SK-N-SH treated with all-trans-retinoic acid at 6 μM for 48 hours (cell line): Measurements from ENCODE around the gene HIVEP2.

Experiments used
- ATAC-seq: fragments of 200-7000 bp; cut with Tn5 transposase; 3 replicates; pipeline ENCODE4 v1.9.1; 2020; ENCODE audit warnings: mild to moderate bottlenecking, moderate library complexity
- ARNTL ChIP-seq: fragments of 450-650 bp; formaldehyde crosslinking; IDR thresholded peaks from 2 replicates; pipeline ENCODE4 v1.5.0; 2020; ENCODE audit warnings: low read depth, mild to moderate bottlenecking, moderate library complexity, borderline replicate concordance
- BACH2 ChIP-seq: fragments of 250-450 bp; sonication (Bioruptor Pico); IDR thresholded peaks from 2 replicates; pipeline ENCODE4 v1.9.0; 2021; ENCODE audit warnings: mild to moderate bottlenecking, borderline replicate concordance
- CSDC2 ChIP-seq: fragments of 250-450 bp; sonication (Bioruptor Pico); IDR thresholded peaks from 2 replicates; pipeline ENCODE4 v1.5.0; 2020; ENCODE audit warnings: mild to moderate bottlenecking, moderate library complexity
- ESRRG ChIP-seq: fragments of 250-450 bp; sonication (Bioruptor Pico); IDR thresholded peaks from 2 replicates; pipeline ENCODE4 v1.6.1; 2021; ENCODE audit warnings: mild to moderate bottlenecking
- GLIS3 ChIP-seq: fragments of 250-450 bp; sonication (Bioruptor Pico); IDR thresholded peaks from 2 replicates; pipeline ENCODE4 v1.5.0; 2020; ENCODE audit warnings: mild to moderate bottlenecking, moderate library complexity
- ISL1 ChIP-seq: fragments of 250-450 bp; sonication (Bioruptor Pico); IDR thresholded peaks from 2 replicates; pipeline ENCODE4 v2.1.2; 2022; ENCODE audit warnings: mild to moderate bottlenecking, moderate library complexity
- OSR1 ChIP-seq: fragments of 250-450 bp; sonication (Bioruptor Pico); IDR thresholded peaks from 2 replicates; pipeline ENCODE4 v1.8.0; 2022; ENCODE audit warnings: moderate library complexity, mild to moderate bottlenecking, inconsistent platforms
- PPARA ChIP-seq: fragments of 250-450 bp; sonication (Bioruptor Pico); IDR thresholded peaks from 2 replicates; pipeline ENCODE4 v1.5.0; 2020; ENCODE audit warnings: mild to moderate bottlenecking, borderline replicate concordance
- RARB ChIP-seq: fragments of 250-450 bp; sonication (Bioruptor Pico); IDR thresholded peaks from 2 replicates; pipeline ENCODE4 v1.8.0; 2021; ENCODE audit warnings: mild to moderate bottlenecking, moderate library complexity
- SNAI2 ChIP-seq: fragments of 250-450 bp; sonication (Bioruptor Pico); IDR thresholded peaks from 2 replicates; pipeline ENCODE4 v1.5.0; 2020; ENCODE audit warnings: mild to moderate bottlenecking, moderate library complexity
- TCF4 ChIP-seq: fragments of 250-450 bp; sonication (Bioruptor Pico); IDR thresholded peaks from 2 replicates; pipeline ENCODE4 v1.8.0; 2021; ENCODE audit warnings: mild to moderate bottlenecking, moderate library complexity, borderline replicate concordance
- TOX ChIP-seq: fragments of 250-450 bp; sonication (Bioruptor Pico); IDR thresholded peaks from 2 replicates; pipeline ENCODE4 v1.8.0; 2021; ENCODE audit warnings: mild to moderate bottlenecking, moderate library complexity, borderline replicate concordance
- ZFP3 ChIP-seq: fragments of 250-450 bp; sonication (Bioruptor Pico); IDR thresholded peaks from 2 replicates; pipeline ENCODE4 v1.5.0; 2020; ENCODE audit warnings: mild to moderate bottlenecking, moderate library complexity
- ZFP30 ChIP-seq: fragments of 450-650 bp; formaldehyde crosslinking; IDR thresholded peaks from 2 replicates; pipeline ENCODE4 v1.5.0; 2022; ENCODE audit warnings: mild to moderate bottlenecking, moderate library complexity
- ZNF565 ChIP-seq: fragments of 450-650 bp; formaldehyde crosslinking; conservative IDR thresholded peaks from 2 replicates; pipeline ENCODE4 v1.5.0; 2020; ENCODE audit warnings: low read depth, mild to moderate bottlenecking, moderate library complexity
- ZNF70 ChIP-seq: fragments of 450-650 bp; formaldehyde crosslinking; IDR thresholded peaks from 2 replicates; pipeline ENCODE4 v1.5.0; 2020; ENCODE audit warnings: mild to moderate bottlenecking, moderate library complexity
- ZNF8 ChIP-seq: fragments of 450-650 bp; formaldehyde crosslinking; IDR thresholded peaks from 2 replicates; pipeline ENCODE4 v1.5.0; 2020; ENCODE audit warnings: mild to moderate bottlenecking, moderate library complexity
- TF ChIP-seq, protein P1 (sequence below): fragments of 250-450 bp; sonication (Bioruptor Pico); IDR thresholded peaks from 2 replicates; pipeline ENCODE4 v1.8.0; 2020; ENCODE audit warnings: mild to moderate bottlenecking, moderate library complexity, borderline replicate concordance
- TF ChIP-seq, protein P2 (sequence below): fragments of 250-450 bp; sonication (Bioruptor Pico); IDR thresholded peaks from 2 replicates; pipeline ENCODE4 v1.5.1; 2021; ENCODE audit warnings: mild to moderate bottlenecking, moderate library complexity
- TF ChIP-seq, protein P3 (sequence below): fragments of 250-450 bp; sonication (Bioruptor Pico); IDR thresholded peaks from 2 replicates; pipeline ENCODE4 v1.8.0; 2021; ENCODE audit warnings: low read depth, mild to moderate bottlenecking, moderate library complexity, borderline replicate concordance
- TF ChIP-seq, protein P4 (sequence below): fragments of 250-450 bp; sonication (Bioruptor Pico); IDR thresholded peaks from 2 replicates; pipeline ENCODE4 v1.5.0; 2020; ENCODE audit warnings: mild to moderate bottlenecking, moderate library complexity

HIVEP2 gene

DNA sequence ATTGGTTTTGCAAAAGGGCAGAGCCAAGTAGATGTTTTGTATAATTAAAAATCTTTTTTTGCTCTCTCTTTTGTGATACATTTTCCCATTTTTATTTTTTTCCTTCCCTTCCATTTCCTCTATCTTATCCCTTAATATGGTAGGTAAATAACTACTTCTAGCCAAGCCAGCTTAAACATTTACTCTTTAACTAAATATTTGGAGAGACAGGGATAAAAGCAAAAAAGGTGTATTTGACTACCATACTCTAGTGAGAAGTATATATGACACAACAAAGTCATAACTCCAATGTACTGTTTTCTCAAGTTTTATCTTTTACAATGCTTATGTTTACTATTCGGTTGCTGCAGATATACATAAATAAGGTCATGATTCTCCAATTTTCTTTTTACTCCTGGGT lies 154.7 kb downstream of the HIVEP2 start:
- TF ChIP-seq SNAI2 (CRISPR knock-in tag) = no peak
- TF ChIP-seq ESRRG (CRISPR knock-in tag) = no peak
- TF ChIP-seq GLIS3 (CRISPR knock-in tag) = no peak
- no peak for TF ChIP-seq ISL1 (CRISPR knock-in tag)

DNA sequence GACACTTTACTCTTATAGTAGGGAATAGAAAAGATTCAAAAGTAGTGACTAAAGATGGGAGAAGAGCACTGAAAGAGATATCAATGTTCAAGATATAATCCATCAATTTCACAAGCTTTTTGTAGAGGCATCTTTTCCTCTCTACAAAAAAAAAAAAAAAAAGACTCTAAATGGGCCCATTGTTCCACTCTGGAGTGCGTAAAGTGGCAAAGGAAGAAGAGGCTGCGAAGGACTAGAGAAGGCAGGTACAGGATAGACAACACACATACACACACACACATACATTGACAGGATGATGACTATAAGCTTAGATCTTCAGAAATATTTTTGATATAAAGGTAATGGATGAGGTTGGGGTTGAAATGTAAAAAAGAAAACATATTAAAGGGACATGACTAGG lies 157.6 kb downstream of the HIVEP2 start:
- no peak for TF ChIP-seq TCF4
- no peak for TF ChIP-seq ZNF565 (CRISPR knock-in tag)
- no peak for TF ChIP-seq ARNTL (CRISPR knock-in tag)
- no peak for TF ChIP-seq RARB
- TF ChIP-seq ZFP30 (CRISPR knock-in tag) = no peak
- TF ChIP-seq SNAI2 (CRISPR knock-in tag) = no peak
- TF ChIP-seq, protein P1, sequence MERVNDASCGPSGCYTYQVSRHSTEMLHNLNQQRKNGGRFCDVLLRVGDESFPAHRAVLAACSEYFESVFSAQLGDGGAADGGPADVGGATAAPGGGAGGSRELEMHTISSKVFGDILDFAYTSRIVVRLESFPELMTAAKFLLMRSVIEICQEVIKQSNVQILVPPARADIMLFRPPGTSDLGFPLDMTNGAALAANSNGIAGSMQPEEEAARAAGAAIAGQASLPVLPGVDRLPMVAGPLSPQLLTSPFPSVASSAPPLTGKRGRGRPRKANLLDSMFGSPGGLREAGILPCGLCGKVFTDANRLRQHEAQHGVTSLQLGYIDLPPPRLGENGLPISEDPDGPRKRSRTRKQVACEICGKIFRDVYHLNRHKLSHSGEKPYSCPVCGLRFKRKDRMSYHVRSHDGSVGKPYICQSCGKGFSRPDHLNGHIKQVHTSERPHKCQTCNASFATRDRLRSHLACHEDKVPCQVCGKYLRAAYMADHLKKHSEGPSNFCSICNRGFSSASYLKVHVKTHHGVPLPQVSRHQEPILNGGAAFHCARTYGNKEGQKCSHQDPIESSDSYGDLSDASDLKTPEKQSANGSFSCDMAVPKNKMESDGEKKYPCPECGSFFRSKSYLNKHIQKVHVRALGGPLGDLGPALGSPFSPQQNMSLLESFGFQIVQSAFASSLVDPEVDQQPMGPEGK (CRISPR knock-in tag) = no peak
- no peak for TF ChIP-seq ZNF8 (CRISPR knock-in tag)
- no peak for TF ChIP-seq ZNF70 (CRISPR knock-in tag)
- TF ChIP-seq, protein P2, sequence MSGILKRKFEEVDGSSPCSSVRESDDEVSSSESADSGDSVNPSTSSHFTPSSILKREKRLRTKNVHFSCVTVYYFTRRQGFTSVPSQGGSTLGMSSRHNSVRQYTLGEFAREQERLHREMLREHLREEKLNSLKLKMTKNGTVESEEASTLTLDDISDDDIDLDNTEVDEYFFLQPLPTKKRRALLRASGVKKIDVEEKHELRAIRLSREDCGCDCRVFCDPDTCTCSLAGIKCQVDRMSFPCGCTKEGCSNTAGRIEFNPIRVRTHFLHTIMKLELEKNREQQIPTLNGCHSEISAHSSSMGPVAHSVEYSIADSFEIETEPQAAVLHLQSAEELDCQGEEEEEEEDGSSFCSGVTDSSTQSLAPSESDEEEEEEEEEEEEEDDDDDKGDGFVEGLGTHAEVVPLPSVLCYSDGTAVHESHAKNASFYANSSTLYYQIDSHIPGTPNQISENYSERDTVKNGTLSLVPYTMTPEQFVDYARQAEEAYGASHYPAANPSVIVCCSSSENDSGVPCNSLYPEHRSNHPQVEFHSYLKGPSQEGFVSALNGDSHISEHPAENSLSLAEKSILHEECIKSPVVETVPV (CRISPR knock-in tag) = no peak
- TF ChIP-seq BACH2 (CRISPR knock-in tag) = no peak
- TF ChIP-seq, protein P3, sequence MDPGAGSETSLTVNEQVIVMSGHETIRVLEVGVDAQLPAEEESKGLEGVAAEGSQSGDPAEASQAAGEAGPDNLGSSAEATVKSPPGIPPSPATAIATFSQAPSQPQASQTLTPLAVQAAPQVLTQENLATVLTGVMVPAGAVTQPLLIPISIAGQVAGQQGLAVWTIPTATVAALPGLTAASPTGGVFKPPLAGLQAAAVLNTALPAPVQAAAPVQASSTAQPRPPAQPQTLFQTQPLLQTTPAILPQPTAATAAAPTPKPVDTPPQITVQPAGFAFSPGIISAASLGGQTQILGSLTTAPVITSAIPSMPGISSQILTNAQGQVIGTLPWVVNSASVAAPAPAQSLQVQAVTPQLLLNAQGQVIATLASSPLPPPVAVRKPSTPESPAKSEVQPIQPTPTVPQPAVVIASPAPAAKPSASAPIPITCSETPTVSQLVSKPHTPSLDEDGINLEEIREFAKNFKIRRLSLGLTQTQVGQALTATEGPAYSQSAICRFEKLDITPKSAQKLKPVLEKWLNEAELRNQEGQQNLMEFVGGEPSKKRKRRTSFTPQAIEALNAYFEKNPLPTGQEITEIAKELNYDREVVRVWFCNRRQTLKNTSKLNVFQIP (CRISPR knock-in tag) = no peak
- TF ChIP-seq OSR1 (CRISPR knock-in tag) = no peak
- no peak for TF ChIP-seq ZFP3 (CRISPR knock-in tag)
- TF ChIP-seq TOX (CRISPR knock-in tag) = no peak
- no peak for TF ChIP-seq ISL1 (CRISPR knock-in tag)
- TF ChIP-seq GLIS3 (CRISPR knock-in tag) = no peak
- no peak for TF ChIP-seq CSDC2
- no peak for TF ChIP-seq PPARA (CRISPR knock-in tag)
- ATAC-seq = no peak

More for the DNA sequence above, 154.7 kb downstream of the HIVEP2 start:
- no peak for ATAC-seq

DNA sequence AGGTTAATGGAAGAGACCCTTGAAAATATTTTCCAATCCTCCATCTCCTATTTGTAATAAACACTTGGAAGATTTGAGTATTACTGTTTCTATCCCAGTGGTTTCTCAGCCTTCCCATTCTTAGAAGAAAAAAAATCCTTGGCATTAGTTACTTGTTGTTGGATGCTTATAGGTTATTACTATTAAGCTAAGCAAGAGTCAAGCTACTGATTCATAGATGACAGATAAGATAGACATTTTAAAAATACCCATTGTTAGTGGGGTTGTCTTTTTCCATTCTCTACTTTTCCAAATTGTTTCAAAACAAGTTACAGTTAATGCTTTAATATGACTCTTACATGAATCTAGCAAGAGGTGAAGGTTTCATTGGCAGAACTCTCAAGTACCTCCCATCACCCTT lies 158.5 kb downstream of the HIVEP2 start:
- TF ChIP-seq, protein P4, sequence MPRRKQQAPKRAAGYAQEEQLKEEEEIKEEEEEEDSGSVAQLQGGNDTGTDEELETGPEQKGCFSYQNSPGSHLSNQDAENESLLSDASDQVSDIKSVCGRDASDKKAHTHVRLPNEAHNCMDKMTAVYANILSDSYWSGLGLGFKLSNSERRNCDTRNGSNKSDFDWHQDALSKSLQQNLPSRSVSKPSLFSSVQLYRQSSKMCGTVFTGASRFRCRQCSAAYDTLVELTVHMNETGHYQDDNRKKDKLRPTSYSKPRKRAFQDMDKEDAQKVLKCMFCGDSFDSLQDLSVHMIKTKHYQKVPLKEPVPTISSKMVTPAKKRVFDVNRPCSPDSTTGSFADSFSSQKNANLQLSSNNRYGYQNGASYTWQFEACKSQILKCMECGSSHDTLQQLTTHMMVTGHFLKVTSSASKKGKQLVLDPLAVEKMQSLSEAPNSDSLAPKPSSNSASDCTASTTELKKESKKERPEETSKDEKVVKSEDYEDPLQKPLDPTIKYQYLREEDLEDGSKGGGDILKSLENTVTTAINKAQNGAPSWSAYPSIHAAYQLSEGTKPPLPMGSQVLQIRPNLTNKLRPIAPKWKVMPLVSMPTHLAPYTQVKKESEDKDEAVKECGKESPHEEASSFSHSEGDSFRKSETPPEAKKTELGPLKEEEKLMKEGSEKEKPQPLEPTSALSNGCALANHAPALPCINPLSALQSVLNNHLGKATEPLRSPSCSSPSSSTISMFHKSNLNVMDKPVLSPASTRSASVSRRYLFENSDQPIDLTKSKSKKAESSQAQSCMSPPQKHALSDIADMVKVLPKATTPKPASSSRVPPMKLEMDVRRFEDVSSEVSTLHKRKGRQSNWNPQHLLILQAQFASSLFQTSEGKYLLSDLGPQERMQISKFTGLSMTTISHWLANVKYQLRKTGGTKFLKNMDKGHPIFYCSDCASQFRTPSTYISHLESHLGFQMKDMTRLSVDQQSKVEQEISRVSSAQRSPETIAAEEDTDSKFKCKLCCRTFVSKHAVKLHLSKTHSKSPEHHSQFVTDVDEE (CRISPR knock-in tag) = no peak
- TF ChIP-seq, protein P2 (CRISPR knock-in tag) = no peak
- ATAC-seq = no peak

DNA sequence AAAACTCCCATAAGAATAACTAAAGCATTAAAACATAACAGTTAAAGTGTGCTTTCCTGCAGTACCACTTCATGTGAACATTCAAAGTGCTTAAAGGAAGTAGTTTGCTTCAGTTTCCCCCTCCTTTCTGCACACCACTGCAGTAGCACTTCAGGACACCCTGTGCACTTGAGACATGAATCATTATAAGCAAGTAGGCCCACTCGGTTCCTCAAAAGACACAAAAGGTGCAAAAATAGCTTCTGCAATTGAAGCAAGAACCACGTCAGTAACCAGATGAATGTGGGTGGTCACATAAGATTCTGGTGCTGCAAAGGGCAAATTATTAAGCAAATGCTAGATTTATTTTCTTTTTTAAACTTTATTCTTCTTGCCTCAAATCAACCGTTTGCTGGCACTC lies 160.6 kb downstream of the HIVEP2 start:
- ATAC-seq = no peak

More for the DNA sequence above, 160.6 kb downstream of the HIVEP2 start:
- TF ChIP-seq ZNF70 (CRISPR knock-in tag) (no peak), ZNF565 (CRISPR knock-in tag) (no peak), SNAI2 (CRISPR knock-in tag) (no peak), ISL1 (CRISPR knock-in tag) (no peak), BACH2 (CRISPR knock-in tag) (no peak), TCF4 (no peak), CSDC2 (no peak)
- TF ChIP-seq, protein P3 (CRISPR knock-in tag) = no peak
- TF ChIP-seq, protein P2 (CRISPR knock-in tag) = no peak
- TF ChIP-seq, all 23 proteins: peak for 0
